HUDEP-2 (cell line): ENCODE data around the gene VPS13D.
"Not testable (repeated sequence)": the region's sequence is repeated elsewhere in the genome, so short reads cannot be mapped to it uniquely, and the experiment has no call there.

ENCODE experiments used
- DNase-seq, 76 experiments: peaks; one replicate each; lab custom pipeline; 2025; ENCODE audit not compliant: unreplicated experiment in 76 of 76; lab: John Stamatoyannopoulos, UW

The VPS13D gene

GRCh38 chr1:12356004-12356890, 126.4 kb downstream of the VPS13D start:
- no peak for DNase-seq

GRCh38 chr1:12358499-12358898, 128.7 kb downstream of the VPS13D start:
- DNase-seq = no peak

GRCh38 chr1:12359359-12360133, 129.7 kb downstream of the VPS13D start:
- DNase-seq = no peak

- DNase-seq = no peak
Observed at GRCh38 chr1:12368646-12369045, 138.8 kb downstream of the VPS13D start.

GRCh38 chr1:12369258-12369657, 139.4 kb downstream of the VPS13D start:
- no peak for DNase-seq

- no peak for DNase-seq
Observed at GRCh38 chr1:12370333-12370975, 140.6 kb downstream of the VPS13D start.

- DNase-seq = no peak
Observed at GRCh38 chr1:12371053-12371452, 141.2 kb downstream of the VPS13D start.

GRCh38 chr1:12372180-12372579, 142.3 kb downstream of the VPS13D start:
- no peak for DNase-seq

- DNase-seq = no peak
Observed at GRCh38 chr1:12372761-12373160, 142.9 kb downstream of the VPS13D start.

GRCh38 chr1:12375133-12375829, 145.5 kb downstream of the VPS13D start:
- no peak for DNase-seq

GRCh38 chr1:12376236-12377045, 146.6 kb downstream of the VPS13D start:
- DNase-seq = no peak

- no peak for DNase-seq
Observed at GRCh38 chr1:12380326-12381249, 150.8 kb downstream of the VPS13D start.

GRCh38 chr1:12383001-12383400, 153.2 kb downstream of the VPS13D start:
- DNase-seq = no peak

GRCh38 chr1:12383786-12384185, 154.0 kb downstream of the VPS13D start:
- DNase-seq = no peak

- DNase-seq = no peak
Observed at GRCh38 chr1:12384836-12385456, 155.1 kb downstream of the VPS13D start.

- no peak for DNase-seq
Observed at GRCh38 chr1:12386130-12386529, 156.3 kb downstream of the VPS13D start.

GRCh38 chr1:12387641-12388040, 157.8 kb downstream of the VPS13D start:
- DNase-seq = peak in 1 of 76 experiments; percentile 6

- not testable (repeated sequence) for DNase-seq
Observed at GRCh38 chr1:12390296-12390695, 160.5 kb downstream of the VPS13D start.
